ENCODE data around the gene PDIA5. TPM values are rescaled to one million over a fixed set of nuclear protein-coding genes. Genes with fewer than 3 reads are reported as not detected.

The PDIA5 gene
- total RNA-seq, 1 donor from 2014 or later = 40.4 TPM

DNA sequence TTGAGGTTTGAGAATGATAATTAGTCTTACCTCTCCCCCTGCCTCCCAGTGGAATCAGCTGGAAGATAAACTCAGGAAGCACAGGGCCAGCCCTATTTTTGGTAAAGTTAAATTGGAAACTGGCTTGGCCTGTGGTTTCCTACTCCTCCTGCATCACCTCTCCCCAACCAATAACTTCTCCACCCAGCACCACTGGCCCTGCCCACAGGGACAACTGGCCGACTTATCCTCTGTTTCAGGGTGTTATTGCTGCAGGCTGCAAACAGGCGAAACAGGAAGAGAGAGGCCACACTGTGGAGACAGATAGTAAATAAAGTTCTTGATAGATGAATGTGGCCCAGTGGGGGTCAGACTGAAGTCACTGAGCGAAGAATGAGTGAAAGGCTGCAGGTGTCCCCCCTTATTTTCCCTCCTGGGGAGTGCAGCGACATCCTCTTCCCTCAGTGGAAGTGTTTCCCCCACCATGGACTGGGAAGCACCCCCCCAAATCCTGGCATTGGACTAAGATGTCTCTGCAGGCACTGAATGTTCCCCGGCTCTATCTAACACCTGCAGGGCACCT lies 47.1 kb downstream of the PDIA5 start:
- no peak for DNase-seq (ENCODE audit: low spot score)

GRCh38 chr3:123116116-123116515 lies 49.3 kb downstream of the PDIA5 start:
- DNase-seq (ENCODE audit: low spot score) = no peak

DNA sequence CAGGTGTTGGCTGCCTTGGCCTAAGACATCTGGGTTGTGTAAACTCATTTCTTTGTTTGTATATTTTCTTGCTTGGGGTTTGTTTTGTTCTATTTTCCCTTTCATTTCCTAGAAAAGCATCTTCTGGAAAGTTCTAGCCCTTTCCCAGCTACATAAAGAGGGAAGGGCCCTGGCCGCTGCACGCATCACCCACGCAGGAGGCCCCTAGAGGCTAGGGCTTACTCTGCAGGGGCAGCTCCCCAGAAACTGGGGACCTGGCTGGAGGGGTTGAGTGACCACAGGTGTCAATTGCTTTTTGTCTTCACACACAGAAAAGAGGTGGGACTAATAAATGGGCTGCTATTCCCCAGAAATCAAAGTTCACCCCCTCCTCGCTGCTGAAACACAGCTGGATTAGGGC lies 52.6 kb downstream of the PDIA5 start:
- DNase-seq (ENCODE audit: low spot score) = no peak

- no peak for DNase-seq (ENCODE audit: low spot score)
Measured at GRCh38 chr3:123119802-123120201, 53.0 kb downstream of the PDIA5 start.

- no peak for DNase-seq (ENCODE audit: low spot score)
Measured at GRCh38 chr3:123120573-123120972, 53.7 kb downstream of the PDIA5 start.

DNA sequence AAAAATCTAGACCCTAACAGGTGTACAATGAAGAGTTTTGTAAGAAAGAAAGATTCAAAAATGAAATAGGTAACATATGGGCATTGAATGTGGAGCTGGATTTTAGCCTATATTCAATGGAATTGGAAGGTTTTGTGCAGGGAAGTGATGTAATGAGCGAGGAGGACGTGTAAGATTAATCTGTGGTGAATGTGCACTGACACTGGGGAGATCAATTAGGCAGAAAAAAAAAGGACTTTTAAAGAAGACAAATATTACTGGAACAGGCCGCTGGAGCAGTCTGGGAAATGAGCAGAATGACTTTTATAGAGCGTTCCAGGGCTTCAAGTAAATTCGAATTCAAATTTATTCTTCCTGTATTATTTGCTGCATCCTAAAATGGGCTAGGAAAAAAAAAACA lies 55.2 kb downstream of the PDIA5 start:
- no peak for DNase-seq (ENCODE audit: low spot score)

GRCh38 chr3:123122525-123123315 lies 55.9 kb downstream of the PDIA5 start:
- no peak for DNase-seq (ENCODE audit: low spot score)

DNA sequence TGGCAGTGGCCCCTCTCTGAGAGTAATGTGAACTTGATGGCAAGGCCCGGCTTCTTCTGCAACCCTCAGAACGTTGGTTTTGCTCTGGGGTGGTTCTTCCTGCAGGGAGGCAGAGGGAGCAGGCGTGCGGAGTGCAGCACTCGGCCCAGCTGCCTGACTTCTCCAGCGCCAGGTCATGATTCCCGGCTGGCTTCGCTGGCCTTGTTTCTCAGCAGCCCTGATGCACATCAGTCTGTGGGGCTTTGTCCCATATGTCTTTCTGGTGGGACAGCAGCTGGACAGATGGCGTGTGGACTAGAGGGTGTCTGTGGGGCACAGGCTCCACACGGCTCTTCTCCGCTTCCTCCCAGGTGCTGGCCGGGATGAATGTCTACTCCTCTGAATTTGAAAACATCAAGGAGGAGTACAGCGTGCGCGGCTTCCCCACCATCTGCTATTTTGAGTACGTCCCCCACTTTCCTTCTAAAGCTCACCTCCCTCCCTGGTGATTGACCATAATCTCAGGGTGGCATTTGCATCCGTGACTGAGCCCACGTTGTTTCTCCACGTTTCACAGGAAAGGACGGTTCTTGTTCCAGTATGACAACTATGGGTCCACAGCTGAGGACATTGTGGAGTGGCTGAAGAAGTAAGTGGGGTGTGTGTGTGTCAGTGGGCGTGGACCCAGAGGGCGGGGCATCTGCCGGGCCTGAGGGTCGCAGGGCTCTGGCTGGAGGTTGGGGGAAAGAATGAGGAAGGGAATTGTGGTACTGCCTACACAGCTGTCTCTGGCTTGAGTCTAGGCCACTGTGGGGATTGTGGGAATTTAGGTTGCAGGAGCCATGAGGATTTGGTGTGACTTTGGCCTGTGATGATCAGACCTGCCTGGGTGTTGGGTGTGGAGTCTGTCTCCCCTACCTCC lies 57.1 kb downstream of the PDIA5 start:
- DNase-seq (ENCODE audit: low spot score) = no peak

- DNase-seq (ENCODE audit: low spot score) = no peak
Measured at GRCh38 chr3:123124971-123125370, 58.1 kb downstream of the PDIA5 start.

DNA sequence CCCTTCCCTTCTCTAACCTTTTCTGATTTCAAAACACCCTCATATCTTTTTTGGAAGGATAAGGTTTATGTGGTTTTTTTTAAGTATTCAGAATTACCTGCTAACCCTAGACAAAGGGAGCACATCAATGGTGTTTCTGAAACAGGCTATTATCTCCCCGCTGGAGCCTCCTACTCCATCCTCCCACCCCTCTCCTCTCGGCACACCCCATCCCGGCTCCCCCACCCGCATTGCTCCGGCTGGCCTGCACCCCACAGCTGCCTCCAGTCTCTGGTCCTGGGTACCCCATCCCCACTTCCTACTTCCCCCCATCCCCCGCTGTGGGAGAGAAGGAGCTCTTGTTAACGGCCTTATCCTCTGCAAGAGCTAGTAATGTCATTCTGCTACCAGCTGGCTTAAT lies 59.2 kb downstream of the PDIA5 start:
- DNase-seq (ENCODE audit: low spot score) = no peak

- no peak for DNase-seq (ENCODE audit: low spot score)
Measured at GRCh38 chr3:123126653-123127052, 59.8 kb downstream of the PDIA5 start.

GRCh38 chr3:123129092-123129491 lies 62.3 kb downstream of the PDIA5 start:
- no peak for DNase-seq (ENCODE audit: low spot score)

- no peak for DNase-seq (ENCODE audit: low spot score)
Measured at GRCh38 chr3:123129532-123129931, 62.7 kb downstream of the PDIA5 start.

DNA sequence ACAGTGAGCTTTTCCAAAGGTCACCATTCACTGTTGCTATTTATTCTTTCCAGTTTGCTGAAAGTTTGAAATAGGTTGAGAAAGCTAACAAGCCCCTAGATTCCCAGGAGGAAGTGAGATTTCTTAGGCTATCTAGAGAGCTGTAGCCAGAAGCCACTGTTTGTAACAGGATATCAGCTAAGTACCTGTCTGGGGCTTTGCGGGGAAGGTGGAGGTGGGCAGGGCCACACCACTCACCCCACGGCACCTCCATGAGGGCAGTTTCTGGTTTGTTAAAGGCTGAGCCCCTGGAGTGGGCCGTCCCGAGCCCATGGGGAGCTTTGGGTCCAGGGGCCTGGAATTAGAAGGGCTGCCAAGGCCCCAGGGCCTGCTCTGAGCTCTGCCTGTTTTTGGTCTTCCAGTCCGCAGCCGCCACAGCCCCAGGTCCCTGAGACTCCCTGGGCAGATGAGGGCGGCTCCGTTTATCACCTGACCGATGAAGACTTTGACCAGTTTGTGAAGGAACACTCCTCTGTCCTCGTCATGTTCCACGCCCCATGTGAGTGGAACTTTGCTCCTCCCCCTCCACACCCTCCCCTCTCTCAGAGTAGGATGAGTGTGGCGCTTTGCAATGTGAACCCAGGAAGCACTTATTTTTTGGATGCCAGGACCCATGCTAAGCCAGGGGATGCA lies 63.4 kb downstream of the PDIA5 start:
- DNase-seq (ENCODE audit: low spot score) = no peak

DNA sequence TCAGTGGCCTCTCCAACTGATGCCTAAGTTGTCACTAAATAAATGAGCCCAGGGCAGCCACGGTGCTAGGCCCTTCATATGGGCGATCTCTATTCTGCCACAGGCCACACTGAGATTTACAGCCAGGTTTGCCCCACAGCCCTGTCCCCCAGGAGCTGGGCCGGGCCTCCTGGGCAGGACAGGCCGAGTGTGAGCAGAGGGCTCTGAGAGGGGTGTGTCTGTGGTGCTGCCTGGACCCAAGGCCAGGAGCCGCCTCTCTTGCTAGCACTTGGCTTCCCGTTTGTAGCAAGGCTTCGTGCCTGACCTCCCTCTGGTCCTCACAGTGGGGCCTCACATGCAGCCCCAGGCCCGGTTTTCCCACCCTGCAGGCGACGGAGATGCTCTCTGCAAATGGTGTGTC lies 67.8 kb downstream of the PDIA5 start:
- DNase-seq (ENCODE audit: low spot score) = no peak

DNA sequence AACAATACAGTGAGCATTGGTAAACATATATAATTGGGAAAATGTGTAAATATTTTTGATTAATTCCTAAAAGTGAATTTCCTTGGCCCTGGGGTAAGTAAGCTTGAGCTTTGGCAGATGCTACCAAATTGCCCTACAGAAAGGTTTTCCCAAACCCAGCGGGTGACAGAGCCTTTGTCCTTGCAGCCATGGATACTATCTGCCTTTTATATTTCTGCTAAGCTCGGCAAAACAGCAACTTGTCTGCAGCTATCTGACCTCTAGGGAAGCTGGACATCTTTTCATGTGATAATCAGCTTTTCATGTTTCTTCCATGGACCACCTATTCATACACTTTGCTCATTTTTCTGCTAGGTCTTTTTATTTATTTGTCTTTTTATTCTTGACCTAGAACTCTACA lies 70.2 kb downstream of the PDIA5 start:
- DNase-seq (ENCODE audit: low spot score) = no peak

DNA sequence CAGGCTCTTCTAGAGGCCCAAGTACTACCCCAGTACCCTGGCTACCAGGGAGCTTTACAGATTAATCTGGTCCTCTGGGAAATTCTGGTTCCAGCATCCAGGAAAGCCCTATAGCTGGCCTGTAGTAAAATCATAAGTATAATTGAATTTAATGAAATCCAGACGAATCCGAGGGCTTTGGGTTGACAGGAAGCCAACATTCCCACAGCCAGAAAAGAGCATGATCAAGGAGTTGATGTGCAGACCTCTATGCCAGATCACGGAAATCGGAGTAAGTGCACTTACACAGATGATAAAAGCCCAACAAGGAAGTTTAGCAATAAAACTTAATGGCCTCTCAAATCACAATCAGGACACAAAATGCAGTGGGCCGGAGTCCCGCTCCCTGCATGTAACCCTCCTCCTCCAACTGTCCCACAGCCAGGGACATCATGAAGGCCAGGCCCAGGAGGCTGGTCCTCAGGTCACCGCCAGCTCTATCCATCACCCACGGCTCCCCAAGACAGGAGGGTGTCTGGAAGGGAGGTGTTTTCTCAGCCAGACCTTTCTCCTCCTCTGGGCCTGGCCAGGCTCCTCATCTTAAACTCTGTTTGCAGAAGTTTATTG lies 72.1 kb downstream of the PDIA5 start:
- peak; percentile 95 for DNase-seq (ENCODE audit: low spot score)

DNA sequence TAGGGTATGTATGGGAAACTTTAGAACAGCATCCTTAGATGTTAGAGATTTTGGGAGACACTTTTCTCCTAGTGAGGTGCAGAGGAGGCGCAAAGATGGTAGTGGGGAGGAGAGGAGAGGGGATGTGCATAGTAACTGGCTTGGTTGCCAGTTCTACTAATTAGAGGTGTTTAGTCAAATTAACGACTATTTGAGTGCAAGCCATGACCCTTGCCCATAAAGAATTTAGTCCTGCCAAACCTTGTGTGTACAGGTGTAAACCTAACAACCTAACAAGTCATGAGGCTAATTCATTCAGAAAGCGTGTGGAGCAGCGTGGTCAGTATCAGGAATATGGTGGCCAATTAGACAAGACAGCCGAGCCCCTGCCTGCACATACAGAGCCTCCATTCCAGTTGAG lies 72.7 kb downstream of the PDIA5 start:
- DNase-seq (ENCODE audit: low spot score) = no peak

- no peak for DNase-seq (ENCODE audit: low spot score)
Measured at GRCh38 chr3:123140550-123140949, 73.7 kb downstream of the PDIA5 start.

DNA sequence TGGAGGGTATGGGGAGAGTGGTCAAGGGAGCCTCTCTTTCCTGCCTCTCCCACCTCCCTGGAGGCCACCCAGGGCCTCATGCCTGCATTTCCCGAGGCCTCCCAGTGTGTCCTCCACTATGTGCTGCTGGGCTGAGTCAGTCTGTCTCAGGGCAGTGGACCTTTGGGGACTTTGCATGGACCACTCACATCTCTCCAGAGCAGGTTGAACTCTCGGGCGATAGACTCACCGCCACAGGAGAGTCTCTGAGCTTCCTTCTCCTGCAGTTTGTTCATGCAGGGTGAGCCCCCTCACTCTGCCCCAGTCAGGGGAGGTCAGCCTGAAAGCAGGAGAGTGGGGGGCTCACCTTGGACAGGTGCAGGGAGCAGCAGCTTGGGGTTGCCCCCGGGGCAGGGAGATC lies 74.5 kb downstream of the PDIA5 start:
- no peak for DNase-seq (ENCODE audit: low spot score)

DNA sequence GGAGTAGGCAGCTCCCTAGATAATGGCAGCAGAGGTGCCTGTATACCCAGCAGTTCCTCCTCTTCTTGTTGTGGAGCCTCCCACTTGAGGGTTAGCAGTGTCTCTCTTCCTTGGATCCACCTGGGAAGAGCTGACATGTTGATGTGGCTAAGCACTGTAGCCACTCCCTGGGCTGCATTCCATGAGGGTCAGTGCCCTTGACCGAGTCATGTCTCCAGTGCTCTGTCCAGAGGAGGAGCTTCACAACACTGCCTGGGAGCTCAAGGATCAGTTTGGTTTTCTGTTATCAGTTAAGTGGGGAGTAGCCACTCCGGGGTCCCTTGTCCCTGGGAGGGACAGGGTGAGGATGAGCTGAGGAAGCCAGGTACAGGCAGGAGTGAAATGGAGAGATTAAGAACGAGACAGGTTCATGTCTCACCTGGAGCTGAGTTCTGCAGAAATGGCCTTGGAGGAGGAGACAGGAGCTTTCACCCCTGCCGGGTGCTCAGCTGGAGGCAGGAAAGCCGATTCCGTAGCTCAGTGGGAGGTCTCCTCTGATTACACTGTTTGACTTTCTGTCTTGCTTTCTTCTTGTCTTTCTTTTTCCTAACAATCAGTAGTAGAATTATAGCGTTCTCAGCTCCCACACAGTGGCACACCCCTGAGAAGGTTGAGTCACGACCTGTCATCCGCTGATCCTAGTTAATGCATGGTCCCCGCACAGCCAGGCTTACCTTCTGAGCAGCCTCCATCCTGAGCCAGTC lies 77.0 kb downstream of the PDIA5 start:
- DNase-seq (ENCODE audit: low spot score) = no peak
